Measurements from ENCODE around the gene CDC42EP4.
"Not testable (repeated sequence)": the region's sequence is repeated elsewhere in the genome, so short reads cannot be mapped to it uniquely, and the experiment has no call there.

CDC42EP4 gene

GRCh38 chr17:73324160-73324475, 12.3 kb upstream of the CDC42EP4 start:
- intact Hi-C loops (cut with DNase I), result no loop called here
- peak in 1 of 10 donors; percentile 45 for DNase-seq

DNA sequence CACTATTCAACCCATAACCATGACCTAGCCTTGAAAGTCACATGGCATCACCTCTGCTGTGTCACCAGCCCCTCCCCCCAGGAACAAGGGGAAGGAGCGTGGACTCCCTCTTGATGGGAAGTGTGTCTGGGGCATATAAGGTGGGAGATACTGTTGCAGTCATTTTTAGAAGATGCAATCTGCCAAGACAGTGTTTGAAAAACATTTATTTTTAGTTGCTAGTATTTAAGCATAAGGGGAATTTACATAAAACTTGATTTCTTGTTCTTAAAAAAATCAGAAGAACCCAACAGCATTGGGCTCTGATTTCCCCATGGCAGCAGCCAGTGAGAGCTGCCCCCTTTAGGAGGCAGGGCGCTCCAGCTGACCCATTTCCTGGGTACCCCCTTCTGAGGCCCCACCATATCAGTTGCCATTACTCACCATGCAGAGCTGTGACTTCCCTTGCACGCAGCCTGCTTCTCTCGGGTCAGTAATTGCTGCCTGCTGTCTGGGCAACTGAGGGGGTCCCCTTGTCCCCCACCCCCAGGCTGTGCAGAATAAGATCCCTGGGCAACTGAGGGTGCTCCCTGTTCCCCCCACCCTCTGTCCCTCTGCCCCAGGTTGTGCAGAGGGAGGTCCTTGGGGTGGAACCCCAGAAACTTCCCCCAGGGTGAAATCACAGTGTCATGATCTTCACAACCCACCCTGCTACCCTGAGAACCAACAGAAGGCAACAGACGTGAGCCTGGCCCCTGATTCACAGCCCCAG, 11.8 kb upstream of the CDC42EP4 start:
- intact Hi-C loops (cut with DNase I), result no loop called here
- DNase-seq, result peak in 2 of 10 donors; percentile 23 to 65

GRCh38 chr17:73320601-73321264, 8.9 kb upstream of the CDC42EP4 start:
- DNase-seq, result peak in 1 of 10 donors; percentile 16
- intact Hi-C loops (cut with DNase I), result no loop called here

DNA sequence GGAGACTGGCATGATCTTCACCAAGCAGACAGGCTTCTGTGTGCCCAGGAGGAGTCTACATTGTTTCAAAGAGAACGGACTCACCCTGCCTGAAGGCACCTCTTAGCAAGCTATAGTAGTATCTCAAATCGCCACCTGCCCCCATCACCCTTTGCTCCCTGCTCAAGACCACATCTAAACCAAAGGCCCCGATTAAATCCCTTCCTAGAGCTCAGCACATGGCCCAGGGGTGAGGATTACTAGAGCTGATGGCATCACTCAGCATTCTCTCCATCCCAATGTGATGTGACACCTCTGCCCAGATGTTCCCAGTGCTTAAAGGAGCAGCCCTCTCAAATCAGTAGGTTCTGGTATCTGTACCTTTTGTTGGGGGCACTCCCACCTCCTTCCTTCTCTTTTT, 8.0 kb upstream of the CDC42EP4 start:
- intact Hi-C loops (cut with DNase I), result no loop called here
- DNase-seq, result peak in 1 of 10 donors; percentile 29

DNA sequence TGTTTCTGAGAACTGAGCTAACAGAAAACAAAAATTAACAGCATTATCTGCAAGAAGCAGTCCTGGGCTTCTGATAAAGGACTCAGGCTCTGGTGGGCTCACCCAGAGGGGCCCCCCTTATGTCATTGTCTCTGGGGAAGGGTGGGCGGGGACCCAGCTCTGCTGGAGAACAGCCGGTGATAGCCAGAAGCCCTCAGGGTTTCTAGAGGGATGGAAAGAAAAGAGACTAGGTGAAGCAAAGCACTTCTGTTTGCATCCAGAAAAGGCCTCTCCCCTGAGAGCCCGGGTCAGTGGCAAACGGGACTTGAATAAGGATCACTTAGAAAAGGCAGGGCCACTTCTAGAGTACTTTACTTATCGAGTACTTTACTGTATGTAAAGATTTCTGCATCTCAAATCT, 7.0 kb upstream of the CDC42EP4 start:
- peak in 2 of 10 donors; percentile 3 to 26 for DNase-seq

GRCh38 chr17:73318427-73318813, 6.6 kb upstream of the CDC42EP4 start:
- DNase-seq, result peak in 2 of 10 donors; percentile 43 to 63
- intact Hi-C loops (cut with DNase I), result no loop called here

More for the DNA sequence above, 7.0 kb upstream of the CDC42EP4 start:
- intact Hi-C loops (cut with DNase I), result no loop called here

DNA sequence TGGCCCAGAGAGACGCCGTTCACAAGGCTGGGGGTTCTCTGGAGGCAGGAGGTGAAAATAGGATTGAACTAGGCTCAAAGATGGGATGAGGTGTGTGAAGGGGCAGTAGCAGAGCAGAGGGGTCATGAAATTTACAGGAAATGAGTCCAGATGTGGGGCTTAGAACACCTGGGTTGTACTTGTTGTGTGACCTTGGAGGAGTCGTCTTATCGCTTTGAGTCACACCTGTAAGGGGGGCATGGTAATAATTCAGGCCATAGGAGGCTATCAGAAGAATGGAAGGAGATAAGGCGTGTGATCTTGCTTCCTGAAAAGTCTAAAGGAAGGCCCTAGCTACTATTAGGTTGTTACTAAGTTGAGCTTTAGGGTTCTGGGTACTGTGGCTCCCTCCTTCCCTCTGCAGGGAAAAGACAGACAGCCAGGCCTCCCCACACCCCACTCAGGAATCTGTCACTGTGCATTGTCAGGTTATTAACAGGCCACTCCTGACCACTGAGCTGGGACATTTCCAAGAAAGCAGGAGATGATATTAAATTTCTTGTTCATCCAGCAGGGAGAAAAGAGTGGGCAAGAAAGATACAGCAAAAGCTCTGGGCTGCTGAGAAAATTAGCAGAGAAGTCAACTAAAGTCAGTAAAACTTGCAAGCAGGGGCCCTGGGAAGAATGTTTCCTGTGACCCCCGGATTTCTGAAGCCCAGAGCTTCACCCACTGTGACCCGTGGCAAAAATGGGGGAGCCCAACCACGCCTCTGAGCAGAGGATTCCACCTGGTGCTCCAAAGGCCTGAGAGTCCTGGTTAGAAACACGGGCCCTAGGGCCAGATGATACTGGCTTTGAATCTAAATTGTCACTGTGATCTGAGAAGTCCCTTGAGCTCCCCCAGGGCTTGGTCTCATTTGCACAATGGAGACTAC, 6.0 kb upstream of the CDC42EP4 start:
- intact Hi-C loops (cut with DNase I), result no loop called here
- DNase-seq, result peak in 2 of 10 donors; percentile 22 to 55

DNA sequence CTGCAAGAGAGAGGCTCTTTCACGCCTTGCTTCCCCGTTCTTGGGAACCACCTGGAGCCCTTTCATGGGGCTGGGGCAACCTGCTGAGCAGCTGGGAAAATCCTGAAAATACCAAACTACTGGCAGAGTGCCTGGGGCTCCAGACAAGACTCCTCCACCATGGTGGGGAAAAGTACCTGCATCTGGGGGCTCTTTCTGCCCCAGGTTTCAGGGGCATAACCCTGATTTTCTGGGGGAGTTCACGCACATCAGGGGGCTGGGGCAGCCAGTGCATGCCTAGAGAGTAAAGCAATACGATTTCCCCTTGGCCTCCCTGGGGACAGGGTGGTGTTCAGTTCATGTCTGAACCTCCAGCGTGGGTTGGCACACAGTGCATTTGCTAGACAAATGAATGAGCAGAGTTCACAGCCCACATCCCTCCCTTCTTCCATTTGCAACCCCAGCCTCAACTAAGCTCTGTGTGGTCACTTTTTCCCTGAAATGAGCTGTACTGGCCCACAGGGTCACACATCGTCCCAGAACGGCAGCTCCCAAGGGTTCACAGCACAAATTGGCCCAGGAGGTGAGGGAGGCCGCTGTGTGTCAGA, 5.2 kb upstream of the CDC42EP4 start:
- intact Hi-C loops (cut with DNase I), result no loop called here
- DNase-seq, result peak in 1 of 10 donors; percentile 40

DNA sequence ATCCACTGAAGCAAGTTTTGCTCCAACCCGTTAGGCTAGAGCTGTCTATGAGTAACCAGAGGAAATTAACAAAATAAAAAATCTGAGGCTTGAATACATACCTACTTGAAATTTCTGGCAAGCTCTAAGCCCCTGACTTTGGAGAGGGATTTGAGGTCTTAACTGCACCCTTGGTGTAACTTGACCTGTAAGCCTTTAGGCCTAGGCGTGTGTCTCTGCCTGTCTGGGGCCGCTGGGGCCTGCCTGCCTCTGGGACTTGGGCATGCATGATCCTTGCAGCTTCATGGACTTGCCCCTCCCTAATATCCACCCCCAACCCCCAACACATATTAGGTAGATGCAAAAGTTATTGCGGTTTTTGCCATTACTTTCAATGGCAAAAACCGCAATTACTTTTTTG, 3.7 kb upstream of the CDC42EP4 start:
- intact Hi-C loops (cut with DNase I), result no loop called here
- no peak for DNase-seq

DNA sequence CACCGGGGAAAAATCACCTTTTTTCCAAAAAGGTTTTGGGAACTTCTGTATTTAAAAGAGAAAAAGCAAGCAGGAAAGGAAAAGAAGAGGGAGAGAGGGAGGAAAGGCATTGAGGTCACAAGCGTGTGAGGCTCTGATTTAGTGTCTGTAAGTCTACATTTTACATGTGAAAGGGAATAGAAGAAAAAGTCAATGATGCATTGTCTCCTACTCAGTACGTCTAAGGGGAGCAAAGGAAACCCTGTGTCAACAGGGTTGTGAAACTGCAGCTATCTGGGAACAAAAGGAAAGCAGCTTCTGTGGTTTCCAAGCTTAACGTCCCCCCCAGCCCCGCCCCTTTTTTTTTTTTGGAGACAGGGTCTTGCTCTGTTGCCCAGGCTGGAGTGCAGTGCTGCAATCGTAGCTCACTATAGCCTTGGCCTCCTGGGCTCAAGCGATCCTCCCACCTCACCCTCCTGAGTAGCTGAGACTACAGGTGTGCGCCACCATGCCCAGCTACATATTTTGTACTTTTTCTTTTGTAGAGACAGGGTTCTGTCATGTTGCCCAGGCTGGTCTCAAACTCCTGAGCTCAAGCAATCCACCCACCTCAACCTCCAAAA, 1.8 kb upstream of the CDC42EP4 start:
- DNase-seq, result peak in 1 of 10 donors; percentile 8
- intact Hi-C loops (cut with DNase I), result loop anchor here (5.0 kb wide), 1 partner anchor 51 kb away; the partner anchor contains the start of gene CPSF4L

- peak in 2 of 10 donors; percentile 27 to 57 for DNase-seq
- intact Hi-C loops (cut with DNase I), result loop anchor here (5.0 kb wide), 1 partner anchor 51 kb away; the partner anchor contains the start of gene CPSF4L
Observed at GRCh38 chr17:73312887-73313286, 1.1 kb upstream of the CDC42EP4 start.

- peak in 3 of 10 donors; percentile 25 to 47 (median 36) for DNase-seq
- intact Hi-C loops (cut with DNase I), result loop anchor here (2.0 to 5.0 kb wide), 3 partner anchors 31 to 59 kb away; partner anchors contain the start of gene CPSF4L
Observed at GRCh38 chr17:73311428-73311780, 397 bp downstream of the CDC42EP4 start.

DNA sequence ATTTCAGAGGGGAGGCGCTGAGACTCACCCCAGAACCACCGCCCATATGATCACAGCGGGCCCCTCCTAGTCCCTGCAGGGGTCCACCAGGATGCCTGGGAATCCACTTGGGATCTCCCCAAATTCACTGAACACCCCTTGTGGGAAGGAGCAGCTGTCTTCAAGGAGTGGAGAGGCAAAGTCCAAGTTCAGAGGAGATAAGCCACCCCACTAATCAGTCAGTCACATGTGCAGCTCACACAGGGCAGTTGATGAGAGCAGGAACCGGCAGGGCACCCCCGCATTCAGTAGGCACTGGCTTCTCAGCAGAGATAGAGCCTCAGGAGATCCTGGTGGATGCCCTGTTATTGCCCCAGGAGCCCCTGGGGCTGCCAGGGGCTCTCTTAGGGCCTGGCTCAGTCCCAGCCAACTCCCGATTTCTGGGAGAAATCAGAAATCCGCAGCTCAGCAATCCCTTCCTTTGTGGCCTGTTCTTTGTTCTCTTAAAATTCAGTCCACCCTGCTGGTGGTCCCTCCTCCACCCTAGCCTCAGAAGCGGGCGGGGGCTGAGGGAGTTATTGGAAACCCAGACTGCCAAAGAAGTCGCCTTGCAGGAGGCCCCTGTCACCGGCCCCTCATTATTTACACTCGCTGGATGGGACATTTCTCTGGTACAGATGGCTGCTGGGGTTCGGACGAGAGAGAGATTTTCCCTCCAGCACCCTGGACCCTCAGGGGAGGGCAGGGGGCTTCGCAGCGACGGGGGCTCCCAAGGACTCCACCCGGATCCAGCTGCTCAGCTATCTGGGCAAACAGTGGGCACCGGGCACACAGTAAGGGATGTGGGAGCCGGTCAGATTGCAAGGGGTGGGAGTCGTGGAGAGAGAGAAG, 1.8 kb downstream of the CDC42EP4 start:
- intact Hi-C loops (cut with DNase I), result loop anchor here (2.0 to 5.0 kb wide), 3 partner anchors 33 to 61 kb away; partner anchors contain the start of gene CPSF4L
- DNase-seq, result peak in 2 of 10 donors; percentile 69 to 74

DNA sequence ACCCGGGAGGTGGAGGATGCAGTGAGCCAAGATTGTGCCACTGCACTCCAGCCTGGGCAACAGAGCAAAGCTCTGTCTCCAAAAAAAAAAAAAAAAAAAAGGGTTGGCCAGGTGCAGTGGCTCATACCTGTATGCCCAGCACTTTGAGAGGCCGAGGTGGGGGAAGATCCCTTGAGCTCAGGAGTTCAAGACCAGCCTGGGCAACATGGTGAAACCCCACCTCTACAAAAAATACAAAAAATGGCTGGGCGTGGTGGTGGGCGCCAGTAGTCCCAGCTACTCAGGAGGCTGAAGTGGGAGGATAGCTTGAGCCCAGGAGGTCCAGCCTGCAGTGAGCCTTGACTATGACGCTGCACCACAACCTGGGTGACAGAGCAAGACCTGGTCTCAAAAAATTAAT, 2.8 kb downstream of the CDC42EP4 start:
- intact Hi-C loops (cut with DNase I), result not testable (repeated sequence)
- peak in 2 of 10 donors; percentile 35 to 52 for DNase-seq

GRCh38 chr17:73308017-73308823, 3.6 kb downstream of the CDC42EP4 start:
- peak in 2 of 10 donors; percentile 77 to 79 for DNase-seq
- intact Hi-C loops (cut with DNase I), result no loop called here

GRCh38 chr17:73307130-73307529, 4.7 kb downstream of the CDC42EP4 start:
- DNase-seq, result peak; percentile 31 to 93 (median 59)
- intact Hi-C loops (cut with DNase I), result no loop called here

- DNase-seq, result peak in 1 of 10 donors; percentile 14
- intact Hi-C loops (cut with DNase I), result no loop called here
Observed at GRCh38 chr17:73305845-73306836, 5.7 kb downstream of the CDC42EP4 start.
